Activated CD4-positive, alpha-beta memory T cell treated with anti-CD3 and anti-CD28 coated beads for 36 hours (primary cell): ENCODE results near the gene USP12. TPM values are rescaled to one million over a fixed set of nuclear protein-coding genes. Genes with fewer than 3 reads are reported as not detected.
A peak's percentile ranks its signal among the peaks of the same experiment; 100 is the strongest.
"Not testable (repeated sequence)": the region's sequence is repeated elsewhere in the genome, so short reads cannot be mapped to it uniquely, and the experiment has no call there.

Experiments
- CTCF ChIA-PET: fragments of 350-600 bp; sonication (Branson Sonifier 250); formaldehyde crosslinking; loops from one replicate; lab custom pipeline; 2021; ENCODE audit warnings: antibody characterized with exemption, inconsistent platforms; lab: Charles Lee
- POLR2A ChIA-PET: fragments of 350-600 bp; sonication (Branson Sonifier 250); formaldehyde crosslinking; loops from one replicate; lab custom pipeline; 2021; ENCODE audit warnings: antibody characterized with exemption; lab: Charles Lee
- DNase-seq: peaks from one replicate; pipeline ENCODE4 v3.0.0-alpha.2; 2020
- H3K27ac Mint-ChIP-seq: one replicate; pipeline ENCODE4 v1.8.0; 2021; ENCODE audit warnings: mixed read lengths
- H3K27me3 Mint-ChIP-seq: one replicate; pipeline ENCODE4 v1.8.0; 2021; ENCODE audit warnings: mixed read lengths
- H3K36me3 Mint-ChIP-seq: one replicate; pipeline ENCODE4 v1.8.0; 2021; ENCODE audit warnings: mixed read lengths
- H3K4me1 Mint-ChIP-seq: one replicate; pipeline ENCODE4 v1.8.0; 2021; ENCODE audit warnings: low read depth, mixed read lengths
- H3K4me3 Mint-ChIP-seq: one replicate; pipeline ENCODE4 v1.8.0; 2021; ENCODE audit warnings: mild to moderate bottlenecking, mixed read lengths
- H3K9me3 Mint-ChIP-seq: one replicate; pipeline ENCODE4 v1.8.0; 2021; ENCODE audit warnings: mixed read lengths
- intact Hi-C: fragments of 100-400 bp; cut with micrococcal nuclease; formaldehyde crosslinking; loops from one replicate; pipeline ENCODE4 v1.15.1; 2023
- total RNA-seq, 2 experiments: library from RNA; stranded (reverse); gene quantifications; one replicate each; pipeline ENCODE4 v1.2.3, GENCODE V29; 2021

Gene USP12
- total RNA-seq, 2 experiments from 2014 or later = 39.4 to 40.6 TPM

- ChIA-PET POLR2A (interaction anchor here (1.0 kb wide), 1 partner anchor 8 kb away, joined by 3 read pairs; no protein-coding TSS in a partner anchor), CTCF (interaction anchor here (1.3 kb wide), 1 partner anchor 45 kb away, joined by 3 read pairs; no protein-coding TSS in a partner anchor)
- intact Hi-C loops = no loop called here
- H3K4me1 Mint-ChIP-seq = peaks cover 24% of the 10 kb centered on the region
- H3K27me3 Mint-ChIP-seq = no peaks in the 10 kb centered on the region
- no peak for DNase-seq
- H3K4me3 Mint-ChIP-seq = no peak overlapping the region
- H3K9me3 Mint-ChIP-seq = no peaks in the 10 kb centered on the region
- H3K36me3 Mint-ChIP-seq = peaks cover 48% of the 10 kb centered on the region
- H3K27ac Mint-ChIP-seq = peak overlapping the region; percentile 28
Measured at GRCh38 chr13:27081893-27082679, 89.5 kb downstream of the USP12 start.

DNA sequence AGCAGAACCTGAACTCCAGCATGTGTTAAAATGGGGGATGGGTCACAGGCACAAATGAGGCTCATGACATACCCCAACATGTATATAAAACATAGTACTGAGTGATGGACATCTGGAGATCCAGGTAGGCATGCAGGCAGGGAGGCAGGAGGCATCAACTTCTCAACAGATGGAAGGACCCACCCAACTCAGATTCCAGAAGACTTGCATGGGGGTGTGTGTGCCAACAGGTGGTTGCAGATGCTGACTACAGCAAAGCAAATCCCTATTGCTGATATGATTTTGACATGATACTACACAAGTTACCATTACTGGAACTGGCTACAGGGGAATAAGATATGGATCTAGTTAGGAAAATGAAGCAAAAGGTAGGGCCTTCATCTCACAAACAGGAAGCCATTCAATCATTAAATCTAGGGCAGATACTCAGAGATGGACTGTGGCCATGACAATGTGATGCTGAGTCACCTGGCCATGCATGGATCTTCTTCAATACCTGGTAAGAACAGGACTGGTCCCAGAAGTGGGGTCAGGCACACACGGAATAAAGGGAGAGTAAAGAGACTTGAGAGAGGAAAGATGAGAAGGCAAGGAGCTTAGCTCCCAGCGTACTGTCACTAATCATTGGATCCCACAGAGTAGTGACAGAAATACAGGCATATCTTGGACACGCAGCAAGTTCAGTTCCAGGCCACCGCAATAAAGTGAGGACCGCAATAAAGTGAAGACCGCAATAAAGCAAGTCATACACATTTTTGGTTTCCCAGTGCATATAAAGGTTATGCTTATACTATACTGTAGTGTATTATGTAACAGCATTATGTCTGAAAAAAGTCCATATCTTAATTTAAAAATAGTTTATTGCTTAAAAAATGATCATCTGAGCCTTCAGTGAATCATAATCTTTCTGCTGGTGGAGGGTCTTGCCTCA, 91.3 kb downstream of the USP12 start:
- ChIA-PET POLR2A (no interaction called here), CTCF (no interaction called here)
- intact Hi-C loops = no loop called here
- Mint-ChIP-seq H3K4me3 (no peak overlapping the region), H3K36me3 (peaks cover 43% of the 10 kb centered on the region), H3K27me3 (no peaks in the 10 kb centered on the region), H3K4me1 (peaks cover 19% of the 10 kb centered on the region), H3K9me3 (no peaks in the 10 kb centered on the region), H3K27ac (no peak overlapping the region)
- DNase-seq = no peak

DNA sequence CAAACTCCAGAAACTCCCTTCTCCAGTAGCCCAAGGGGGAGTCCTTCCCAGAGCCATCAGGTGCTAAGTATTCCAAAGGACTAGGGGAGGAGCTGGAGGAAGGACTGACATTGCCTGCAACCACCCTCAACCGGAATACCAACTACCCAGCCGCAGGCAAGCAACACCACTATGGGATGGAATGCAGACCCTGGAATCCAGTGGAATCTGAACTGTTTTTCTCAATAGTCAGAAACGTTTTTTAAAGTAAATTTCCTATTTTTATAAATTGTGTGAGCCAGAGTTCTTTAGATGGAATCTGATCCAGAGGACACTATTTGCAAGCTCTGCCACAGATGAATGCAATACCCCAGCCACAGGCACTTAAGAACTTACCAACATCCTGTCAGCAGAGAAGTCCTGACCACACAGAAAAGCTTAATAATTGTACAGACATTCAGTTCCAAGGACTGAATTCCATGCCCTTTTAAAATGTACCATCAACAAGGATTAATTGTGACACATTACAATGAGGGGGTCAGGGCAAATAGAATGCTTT, 92.1 kb downstream of the USP12 start:
- H3K9me3 Mint-ChIP-seq = no peaks in the 10 kb centered on the region
- H3K27me3 Mint-ChIP-seq = no peaks in the 10 kb centered on the region
- ChIA-PET POLR2A (no interaction called here), CTCF (no interaction called here)
- no peak for DNase-seq
- H3K4me3 Mint-ChIP-seq = no peak overlapping the region
- peaks cover 44% of the 10 kb centered on the region for H3K36me3 Mint-ChIP-seq
- H3K4me1 Mint-ChIP-seq = peaks cover 19% of the 10 kb centered on the region
- no peak overlapping the region for H3K27ac Mint-ChIP-seq
- intact Hi-C loops = no loop called here

DNA sequence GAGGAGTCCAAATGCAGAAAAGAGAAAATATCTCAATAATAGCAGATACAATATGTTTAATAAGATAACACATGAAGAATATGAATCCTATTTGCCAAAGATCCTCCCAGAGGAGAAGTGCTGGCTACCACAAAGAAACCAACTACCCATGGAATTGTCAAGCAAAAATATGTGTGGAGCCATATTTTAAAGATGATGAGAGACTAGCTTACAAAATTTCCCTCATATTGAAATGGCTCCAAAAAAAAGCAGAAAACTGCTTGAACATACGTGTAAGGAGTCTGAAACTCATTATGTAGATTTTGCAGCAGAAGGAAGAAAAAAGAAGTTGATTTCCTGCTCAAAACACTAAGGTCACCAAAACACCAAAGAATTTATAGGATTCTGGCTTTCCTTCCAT, 94.2 kb downstream of the USP12 start:
- no peak overlapping the region for H3K4me3 Mint-ChIP-seq
- intact Hi-C loops = no loop called here
- no peak overlapping the region for H3K27ac Mint-ChIP-seq

DNA sequence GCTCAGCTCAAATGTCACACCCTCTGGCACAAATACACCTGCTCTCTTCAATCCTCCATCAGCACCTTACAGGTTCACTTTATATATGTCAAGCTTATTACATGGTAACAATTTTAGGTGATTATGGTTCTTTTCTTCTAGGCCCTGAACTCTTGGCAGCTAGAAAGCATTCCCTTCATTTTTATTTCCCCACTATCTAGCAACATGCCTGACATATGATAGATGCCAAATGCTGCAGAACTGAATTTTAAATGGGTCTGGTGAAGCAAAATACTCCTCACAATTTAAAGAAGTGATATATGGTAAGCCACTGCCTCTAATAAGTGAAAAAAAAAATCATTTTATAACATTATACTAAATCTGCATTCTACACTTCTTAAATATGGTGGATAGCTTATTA, 95.2 kb downstream of the USP12 start:
- no peaks in the 10 kb centered on the region for H3K9me3 Mint-ChIP-seq
- H3K4me3 Mint-ChIP-seq = no peak overlapping the region
- no peak overlapping the region for H3K27ac Mint-ChIP-seq
- intact Hi-C loops = no loop called here
- H3K27me3 Mint-ChIP-seq = no peaks in the 10 kb centered on the region
- ChIA-PET CTCF (interaction anchor here (0.6 kb wide), 1 partner anchor 51 kb away, joined by 3 read pairs; no protein-coding TSS in a partner anchor), POLR2A (no interaction called here)
- H3K4me1 Mint-ChIP-seq = peaks cover 12% of the 10 kb centered on the region
- H3K36me3 Mint-ChIP-seq = peaks cover 47% of the 10 kb centered on the region
- no peak for DNase-seq

More for the DNA sequence above, 94.2 kb downstream of the USP12 start:
- H3K27me3 Mint-ChIP-seq = no peaks in the 10 kb centered on the region
- peaks cover 13% of the 10 kb centered on the region for H3K4me1 Mint-ChIP-seq
- peaks cover 50% of the 10 kb centered on the region for H3K36me3 Mint-ChIP-seq
- no peak for DNase-seq
- ChIA-PET CTCF (no interaction called here), POLR2A (no interaction called here)
- no peaks in the 10 kb centered on the region for H3K9me3 Mint-ChIP-seq

DNA sequence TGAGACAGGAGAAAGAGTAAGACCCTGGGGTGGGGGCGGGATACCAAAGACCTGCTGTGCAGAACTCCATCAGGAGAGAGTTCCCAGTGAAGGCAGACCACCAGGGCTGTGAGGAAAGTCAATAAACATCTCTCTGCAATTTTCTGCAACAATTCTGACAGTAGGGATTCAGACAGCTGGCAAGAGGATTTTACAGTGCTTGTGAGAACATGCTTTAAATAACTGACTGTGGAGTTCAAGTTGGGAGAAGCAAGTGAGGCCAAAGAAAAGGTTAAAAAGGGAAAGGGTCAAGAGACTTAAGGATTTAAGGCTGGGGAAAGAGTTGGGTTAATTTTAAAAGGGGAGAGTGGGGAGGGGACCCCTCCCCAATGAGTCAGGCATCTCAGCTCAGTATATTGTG, 98.4 kb downstream of the USP12 start:
- Mint-ChIP-seq H3K27ac (no peak overlapping the region), H3K9me3 (no peaks in the 10 kb centered on the region), H3K4me3 (no peak overlapping the region), H3K36me3 (peaks cover 49% of the 10 kb centered on the region), H3K4me1 (peaks cover 2% of the 10 kb centered on the region), H3K27me3 (no peaks in the 10 kb centered on the region)
- ChIA-PET CTCF (no interaction called here), POLR2A (interaction anchor here (0.7 kb wide), 1 partner anchor 9 kb away, joined by 3 read pairs; no protein-coding TSS in a partner anchor)
- no peak for DNase-seq
- intact Hi-C loops = no loop called here

DNA sequence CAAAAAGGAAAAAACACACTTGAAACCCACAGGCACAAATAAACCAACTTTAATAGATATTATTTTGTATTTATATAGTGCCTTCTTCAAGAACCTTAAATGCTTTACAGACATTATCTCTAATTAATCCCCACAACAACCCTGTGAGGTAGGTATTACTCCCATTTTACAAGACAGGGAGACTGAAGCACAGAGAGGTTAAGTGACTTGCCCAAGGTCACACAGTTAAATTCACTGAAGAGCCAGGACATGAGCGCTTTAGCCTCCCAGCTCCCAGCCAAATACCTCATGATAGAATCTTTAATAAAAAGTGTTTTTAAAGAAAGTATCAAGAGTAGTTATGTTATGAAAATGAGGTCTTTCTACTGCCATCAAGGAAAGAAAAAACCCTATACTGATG, 105.5 kb downstream of the USP12 start:
- intact Hi-C loops, POLR2A ChIA-PET, H3K4me3 Mint-ChIP-seq, H3K4me1 Mint-ChIP-seq, DNase-seq, H3K27ac Mint-ChIP-seq, H3K27me3 Mint-ChIP-seq: not testable (repeated sequence)
- CTCF ChIA-PET = interaction anchor here (0.6 kb wide), 1 partner anchor 885 kb away, joined by 3 read pairs; no protein-coding TSS in a partner anchor
- peaks cover 47% of the 10 kb centered on the region for H3K36me3 Mint-ChIP-seq
- peaks cover 12% of the 10 kb centered on the region for H3K9me3 Mint-ChIP-seq

GRCh38 chr13:27065582-27065981, 106.0 kb downstream of the USP12 start:
- no peak for DNase-seq

GRCh38 chr13:27064252-27064995, 107.2 kb downstream of the USP12 start:
- Mint-ChIP-seq H3K27me3 (no peaks in the 10 kb centered on the region), H3K9me3 (peaks cover 12% of the 10 kb centered on the region), H3K36me3 (peaks cover 37% of the 10 kb centered on the region), H3K27ac (no peak overlapping the region), H3K4me3 (no peak overlapping the region), H3K4me1 (no peaks in the 10 kb centered on the region)
- DNase-seq = no peak
- intact Hi-C loops = no loop called here
- CTCF ChIA-PET = no interaction called here
- POLR2A ChIA-PET = no interaction called here

More at GRCh38 chr13:27065582-27065981, 106.0 kb downstream of the USP12 start:
- ChIA-PET CTCF (no interaction called here), POLR2A (no interaction called here)
- intact Hi-C loops = no loop called here
- H3K4me3 Mint-ChIP-seq = no peak overlapping the region
- H3K9me3 Mint-ChIP-seq = peaks cover 12% of the 10 kb centered on the region
- no peaks in the 10 kb centered on the region for H3K4me1 Mint-ChIP-seq
- no peak overlapping the region for H3K27ac Mint-ChIP-seq
- H3K27me3 Mint-ChIP-seq = no peaks in the 10 kb centered on the region
- H3K36me3 Mint-ChIP-seq = peaks cover 44% of the 10 kb centered on the region

- H3K4me3 Mint-ChIP-seq = no peak overlapping the region
- POLR2A ChIA-PET = no interaction called here
- H3K4me1 Mint-ChIP-seq = peaks cover 10% of the 10 kb centered on the region
- H3K27me3 Mint-ChIP-seq = no peaks in the 10 kb centered on the region
- H3K36me3 Mint-ChIP-seq = no peaks in the 10 kb centered on the region
- no peak for DNase-seq
- CTCF ChIA-PET = no interaction called here
- no peaks in the 10 kb centered on the region for H3K9me3 Mint-ChIP-seq
- intact Hi-C loops = no loop called here
- no peak overlapping the region for H3K27ac Mint-ChIP-seq
Measured at GRCh38 chr13:27057817-27058216, 113.8 kb downstream of the USP12 start.

DNA sequence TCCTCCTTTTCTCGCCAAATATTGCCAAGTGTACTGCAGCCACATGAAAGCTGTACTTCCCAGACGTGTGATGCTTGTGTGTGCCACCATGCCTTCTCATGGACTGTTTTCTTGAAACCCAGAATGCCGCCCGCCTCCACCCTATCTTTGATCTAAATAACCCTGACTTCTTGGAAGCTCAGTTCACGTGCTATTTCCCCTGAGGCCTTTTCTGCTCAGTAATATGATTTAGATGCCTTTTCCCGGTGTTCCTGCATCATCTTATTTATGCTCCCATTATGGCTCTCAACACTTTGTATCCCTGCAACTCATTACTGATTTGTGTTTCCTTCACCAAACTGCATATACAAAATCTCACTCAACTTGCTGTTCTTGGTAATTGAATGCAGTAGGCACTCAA, 116.1 kb downstream of the USP12 start:
- POLR2A ChIA-PET = no interaction called here
- no peak overlapping the region for H3K27ac Mint-ChIP-seq
- H3K27me3 Mint-ChIP-seq = no peaks in the 10 kb centered on the region
- peaks cover 10% of the 10 kb centered on the region for H3K4me1 Mint-ChIP-seq
- intact Hi-C loops = no loop called here
- H3K36me3 Mint-ChIP-seq = peaks cover 6% of the 10 kb centered on the region
- H3K9me3 Mint-ChIP-seq = peaks cover 8% of the 10 kb centered on the region
- DNase-seq = no peak
- CTCF ChIA-PET = no interaction called here
- H3K4me3 Mint-ChIP-seq = no peak overlapping the region
